ENCODE results near the gene ARHGEF17.

ARHGEF17 gene

DNA sequence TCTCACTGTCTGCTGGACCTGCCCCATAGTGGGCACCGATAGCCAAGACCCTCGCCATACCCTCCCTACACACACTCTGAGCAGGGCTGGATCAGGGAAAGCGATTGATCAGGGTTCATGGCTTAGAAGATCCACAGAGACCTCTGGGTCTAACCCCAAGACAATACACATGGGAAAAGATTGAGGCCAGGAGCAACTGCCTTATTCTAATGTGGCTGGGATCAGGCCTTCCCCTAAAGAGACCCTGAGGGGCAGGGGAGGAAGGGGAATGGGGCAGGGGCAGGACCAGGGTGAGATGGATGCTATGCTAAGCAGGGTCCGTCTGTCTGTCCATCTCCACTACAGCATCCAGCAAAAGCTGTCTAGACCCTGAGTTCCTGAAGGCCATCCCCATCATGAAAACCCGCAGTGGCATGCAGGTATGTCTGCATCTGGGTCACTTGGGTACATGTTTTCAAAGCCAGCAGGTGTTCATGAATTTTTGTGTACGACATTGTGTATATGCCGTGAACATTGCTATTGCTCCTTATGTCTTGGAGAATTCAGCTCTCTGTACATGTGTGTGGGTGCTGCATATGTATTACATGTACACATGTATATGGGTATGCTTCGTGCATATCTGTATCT lies 52.8 kb downstream of the ARHGEF17 start:
- DNase-seq = no peak
- in situ Hi-C loops (cut with HindIII; ENCODE audit: low pct_ligation_motif_present, low pct_unique_long_range_greater_than_20kb, low sequenced_read_pairs) = no loop called here

DNA sequence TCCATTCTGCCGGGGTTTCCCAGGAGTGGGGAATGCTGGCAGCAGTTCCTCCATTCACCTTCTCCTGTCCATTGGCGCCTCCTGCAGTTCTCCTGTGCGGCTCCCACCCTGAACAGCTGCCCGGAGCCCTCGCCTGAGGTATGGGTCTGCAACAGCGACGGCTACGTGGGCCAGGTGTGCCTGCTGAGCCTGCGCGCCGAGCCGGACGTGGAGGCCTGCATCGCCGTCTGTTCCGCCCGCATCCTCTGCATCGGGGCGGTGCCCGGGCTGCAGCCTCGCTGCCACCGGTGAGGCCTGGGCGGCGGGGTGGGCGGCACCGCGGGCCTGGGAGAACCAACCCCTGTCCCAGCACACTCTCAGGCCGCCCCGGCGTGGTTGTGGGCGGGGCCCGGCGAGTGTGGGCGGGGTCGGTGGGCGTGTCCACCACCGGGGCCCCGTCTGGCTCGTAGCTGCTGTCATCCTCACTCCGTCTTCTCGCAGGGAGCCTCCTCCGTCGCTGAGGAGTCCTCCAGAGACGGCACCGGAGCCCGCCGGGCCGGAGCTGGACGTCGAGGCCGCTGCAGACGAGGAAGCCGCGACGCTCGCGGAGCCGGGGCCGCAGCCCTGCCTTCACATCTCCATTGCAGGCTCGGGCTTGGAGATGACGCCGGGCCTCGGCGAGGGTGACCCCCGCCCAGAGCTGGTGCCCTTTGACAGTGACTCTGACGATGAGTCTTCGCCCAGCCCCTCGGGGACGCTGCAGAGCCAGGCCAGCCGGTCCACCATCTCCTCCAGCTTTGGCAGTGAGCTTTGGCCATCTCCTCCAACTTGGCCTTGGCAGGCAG lies 54.1 kb downstream of the ARHGEF17 start:
- in situ Hi-C loops (cut with HindIII; ENCODE audit: low pct_ligation_motif_present, low pct_unique_long_range_greater_than_20kb, low sequenced_read_pairs) = no loop called here
- no peak for DNase-seq

DNA sequence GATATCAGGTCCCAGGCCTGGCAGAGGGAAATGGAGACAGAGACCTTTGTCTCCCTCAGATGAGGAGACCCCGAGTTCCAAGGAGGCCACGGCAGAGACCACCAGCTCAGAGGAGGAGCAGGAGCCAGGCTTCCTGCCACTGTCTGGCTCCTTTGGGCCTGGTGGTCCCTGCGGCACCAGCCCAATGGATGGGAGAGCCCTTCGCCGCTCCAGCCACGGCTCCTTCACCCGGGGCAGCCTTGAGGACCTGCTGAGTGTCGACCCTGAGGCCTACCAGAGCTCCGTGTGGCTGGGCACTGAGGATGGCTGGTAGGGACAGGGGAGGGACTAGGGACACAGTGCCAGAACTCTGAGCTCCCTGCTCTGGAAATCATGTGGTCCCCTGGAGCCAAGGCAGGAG lies 55.1 kb downstream of the ARHGEF17 start:
- in situ Hi-C loops (cut with HindIII; ENCODE audit: low pct_ligation_motif_present, low pct_unique_long_range_greater_than_20kb, low sequenced_read_pairs) = no loop called here
- no peak for DNase-seq

DNA sequence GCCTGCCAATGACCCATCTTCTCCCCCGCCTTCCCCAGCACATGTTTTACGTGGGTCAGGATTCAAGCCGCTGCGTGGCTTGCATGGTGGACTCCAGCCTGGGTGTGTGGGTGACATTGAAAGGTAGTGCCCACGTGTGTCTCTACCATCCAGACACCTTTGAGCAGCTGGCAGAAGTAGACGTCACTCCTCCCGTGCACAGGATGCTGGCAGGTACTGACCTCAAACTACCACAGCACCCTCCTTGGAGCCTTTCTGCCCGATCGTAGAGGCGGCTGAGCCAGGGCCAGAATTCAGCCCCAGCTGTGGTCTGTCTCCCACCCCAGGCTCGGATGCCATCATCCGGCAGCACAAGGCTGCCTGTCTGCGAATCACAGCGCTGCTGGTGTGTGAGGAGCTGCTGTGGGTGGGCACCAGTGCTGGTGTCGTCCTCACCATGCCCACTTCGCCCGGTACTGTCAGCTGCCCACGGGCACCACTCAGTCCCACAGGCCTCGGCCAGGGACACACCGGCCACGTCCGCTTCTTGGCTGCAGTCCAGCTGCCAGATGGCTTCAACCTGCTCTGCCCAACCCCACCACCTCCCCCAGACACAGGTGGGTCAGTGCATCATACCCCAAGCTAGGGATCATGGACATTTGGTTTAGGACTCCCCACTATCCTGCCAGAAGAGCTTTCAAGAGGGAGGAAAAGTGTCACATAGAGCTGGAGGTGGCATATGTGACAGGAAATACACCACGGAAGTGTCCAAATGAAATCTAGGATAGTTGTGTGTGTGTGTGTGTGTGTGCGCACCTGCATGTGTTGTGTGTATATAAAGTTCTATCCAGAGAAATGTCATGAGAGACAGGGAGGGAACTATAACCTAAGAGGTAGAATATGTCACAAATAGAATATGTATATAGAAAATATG lies 57.5 kb downstream of the ARHGEF17 start:
- DNase-seq = no peak
- in situ Hi-C loops (cut with HindIII; ENCODE audit: low pct_ligation_motif_present, low pct_unique_long_range_greater_than_20kb, low sequenced_read_pairs) = no loop called here

DNA sequence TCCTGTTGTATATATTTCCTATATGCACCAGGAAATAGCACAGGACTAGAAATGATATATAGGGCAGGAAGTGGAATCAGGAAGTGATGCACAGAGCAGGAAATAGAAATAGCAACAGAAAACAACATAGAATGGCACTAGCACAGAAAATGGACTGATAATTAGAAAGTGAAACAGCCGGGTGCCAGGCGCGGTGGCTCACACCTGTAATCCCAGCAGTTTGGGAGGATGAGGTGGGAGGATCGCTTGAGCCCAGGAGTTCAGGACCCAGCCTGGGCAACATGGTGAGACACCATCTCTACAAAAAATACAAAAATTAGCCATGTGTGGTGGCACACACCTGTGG lies 58.2 kb downstream of the ARHGEF17 start:
- DNase-seq = no peak
- in situ Hi-C loops (cut with HindIII; ENCODE audit: low pct_ligation_motif_present, low pct_unique_long_range_greater_than_20kb, low sequenced_read_pairs) = no loop called here

DNA sequence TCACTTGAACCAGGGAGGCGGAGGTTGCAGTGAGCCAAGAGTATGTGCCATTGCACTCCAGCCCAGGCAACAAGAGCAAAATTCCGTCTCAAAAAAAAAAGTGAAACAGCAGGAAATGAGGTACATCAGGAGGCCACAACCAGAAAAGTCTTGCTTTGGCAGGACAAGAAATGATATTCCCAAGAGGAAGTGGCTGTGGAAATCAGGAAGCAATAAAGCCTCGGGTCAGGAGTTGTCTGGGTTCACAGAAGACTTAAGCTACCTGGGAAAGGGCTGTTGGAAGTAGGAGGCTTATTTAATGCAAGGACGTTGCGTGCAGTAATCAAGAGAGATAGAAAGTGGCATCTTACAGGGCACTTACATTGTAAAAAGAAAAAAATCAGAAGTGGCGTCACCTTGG lies 58.9 kb downstream of the ARHGEF17 start:
- DNase-seq = no peak
- in situ Hi-C loops (cut with HindIII; ENCODE audit: low pct_ligation_motif_present, low pct_unique_long_range_greater_than_20kb, low sequenced_read_pairs) = no loop called here

DNA sequence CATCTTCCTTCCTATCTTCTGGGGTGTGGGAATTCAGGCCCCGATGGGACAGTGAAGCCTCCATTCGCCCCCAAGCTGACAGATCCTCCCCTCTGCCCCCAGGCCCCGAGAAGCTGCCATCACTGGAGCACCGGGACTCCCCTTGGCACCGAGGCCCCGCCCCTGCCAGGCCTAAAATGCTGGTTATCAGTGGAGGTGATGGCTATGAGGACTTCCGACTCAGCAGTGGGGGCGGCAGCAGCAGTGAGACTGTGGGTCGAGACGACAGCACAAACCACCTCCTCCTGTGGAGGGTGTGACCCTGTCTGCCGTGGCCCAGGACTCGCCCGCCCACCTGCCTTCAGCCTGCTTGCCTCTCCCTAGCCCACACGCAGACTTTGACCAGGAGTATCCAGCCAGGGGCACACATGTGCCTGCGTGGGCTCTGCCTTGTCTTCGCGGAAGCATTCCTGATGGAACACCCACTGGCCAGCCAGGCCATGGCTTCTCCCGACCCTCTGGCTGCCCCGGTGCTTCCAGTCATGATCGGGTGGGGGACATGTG lies 59.5 kb downstream of the ARHGEF17 start:
- in situ Hi-C loops (cut with HindIII; ENCODE audit: low pct_ligation_motif_present, low pct_unique_long_range_greater_than_20kb, low sequenced_read_pairs) = no loop called here

DNA sequence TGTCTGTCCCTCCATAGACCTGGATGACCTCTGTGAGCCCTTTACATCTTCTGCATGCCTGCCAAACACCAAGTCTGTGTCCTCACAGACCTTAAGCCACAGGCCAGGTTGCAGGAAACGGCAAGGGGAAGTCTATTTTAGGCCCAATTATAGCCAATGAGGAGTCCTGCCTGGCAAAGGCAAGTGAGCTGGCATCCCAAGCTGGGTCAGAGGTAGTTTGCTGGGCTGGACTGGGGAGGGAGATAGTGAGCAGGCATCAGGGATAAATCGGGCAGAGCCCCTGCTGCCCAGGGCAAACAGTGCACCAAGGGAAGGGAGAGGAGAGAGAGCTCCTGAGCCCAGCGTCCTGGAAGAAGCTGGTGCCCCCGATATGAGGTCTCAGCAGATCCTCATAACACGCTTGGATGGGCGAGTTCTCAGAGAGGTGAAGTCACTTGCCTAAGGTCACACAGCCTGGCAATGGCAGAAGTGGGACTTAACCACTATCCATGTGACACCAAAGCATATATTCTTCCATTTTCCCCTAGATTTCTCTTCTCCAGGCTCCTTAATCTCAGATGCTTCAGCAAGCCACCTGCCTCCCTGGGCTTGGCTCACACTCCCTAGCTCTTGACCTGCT lies 64.4 kb downstream of the ARHGEF17 start:
- in situ Hi-C loops (cut with HindIII; ENCODE audit: low pct_ligation_motif_present, low pct_unique_long_range_greater_than_20kb, low sequenced_read_pairs) = no loop called here
- DNase-seq = peak; percentile 55

More for the DNA sequence above, 59.5 kb downstream of the ARHGEF17 start:
- DNase-seq = no peak

- no peak for DNase-seq
- in situ Hi-C loops (cut with HindIII; ENCODE audit: low pct_ligation_motif_present, low pct_unique_long_range_greater_than_20kb, low sequenced_read_pairs) = no loop called here
These were observed 66.1 kb downstream of the ARHGEF17 start for GRCh38 chr11:73374151-73374550.

DNA sequence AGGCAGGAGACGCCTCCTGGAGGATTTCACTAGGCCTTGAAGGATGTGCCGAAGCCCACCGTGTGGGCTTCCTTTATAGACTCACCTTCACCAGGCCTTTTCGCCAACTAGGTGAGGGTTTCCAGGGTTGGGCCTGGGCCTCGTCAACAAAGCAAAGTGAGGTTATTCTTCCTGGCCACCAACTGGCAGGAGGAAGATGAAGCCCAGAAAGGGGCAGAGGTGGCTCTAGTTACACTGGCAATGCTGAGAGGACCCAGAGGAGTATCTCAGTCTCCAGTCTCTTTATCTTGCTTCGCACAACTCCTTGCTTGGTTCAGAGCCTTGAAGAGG lies 67.7 kb downstream of the ARHGEF17 start:
- no peak for DNase-seq
- in situ Hi-C loops (cut with HindIII; ENCODE audit: low pct_ligation_motif_present, low pct_unique_long_range_greater_than_20kb, low sequenced_read_pairs) = no loop called here

GRCh38 chr11:73376160-73376802 lies 68.2 kb downstream of the ARHGEF17 start, which contains the start of gene RELT:
TSS of gene RELT (plus strand) at chr11:73376399. CDS start at chr11:73389137, 12,738 bp downstream.
- in situ Hi-C loops (cut with HindIII; ENCODE audit: low pct_ligation_motif_present, low pct_unique_long_range_greater_than_20kb, low sequenced_read_pairs) = no loop called here
- DNase-seq = peak; percentile 88

GRCh38 chr11:73376803-73377629 lies 68.9 kb downstream of the ARHGEF17 start:
- DNase-seq = peak; percentile 56

DNA sequence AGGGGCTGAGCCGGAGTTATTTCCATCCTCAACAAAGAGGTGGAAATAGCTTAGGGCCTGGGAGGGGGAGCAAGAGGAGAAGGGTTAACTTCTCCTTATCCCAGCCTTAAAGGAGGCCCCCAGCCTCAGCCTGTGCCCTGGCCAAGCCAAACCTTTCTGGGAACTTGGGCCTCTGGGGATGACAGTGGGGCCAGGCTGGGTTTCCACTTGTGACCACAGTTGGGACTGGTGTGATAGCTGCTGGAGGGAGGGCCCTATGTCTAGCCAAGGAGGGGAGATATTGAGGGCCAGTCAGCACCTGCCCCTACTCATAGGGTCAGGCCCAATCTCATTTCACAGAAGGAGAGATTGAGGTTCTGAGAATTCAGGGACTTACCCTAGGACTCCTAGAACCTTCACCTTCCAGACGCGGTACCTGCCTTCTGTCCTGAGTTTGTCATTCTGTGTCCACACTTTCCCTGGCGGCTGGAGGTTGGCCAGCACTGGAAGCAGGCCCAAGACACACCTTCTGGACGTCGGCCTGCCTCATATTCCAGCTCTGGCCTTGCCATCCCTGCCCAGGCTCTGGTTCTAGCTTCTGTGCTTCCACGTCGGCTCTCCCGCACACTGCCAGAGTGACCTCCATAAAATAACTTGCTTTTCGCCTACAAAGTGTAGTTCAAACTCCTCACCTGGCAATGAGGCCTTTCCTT lies 71.3 kb downstream of the ARHGEF17 start:
- in situ Hi-C loops (cut with HindIII; ENCODE audit: low pct_ligation_motif_present, low pct_unique_long_range_greater_than_20kb, low sequenced_read_pairs) = no loop called here

More at GRCh38 chr11:73376803-73377629, 68.9 kb downstream of the ARHGEF17 start:
- in situ Hi-C loops (cut with HindIII; ENCODE audit: low pct_ligation_motif_present, low pct_unique_long_range_greater_than_20kb, low sequenced_read_pairs) = no loop called here

GRCh38 chr11:73380331-73380730 lies 72.3 kb downstream of the ARHGEF17 start:
- DNase-seq = no peak
- in situ Hi-C loops (cut with HindIII; ENCODE audit: low pct_ligation_motif_present, low pct_unique_long_range_greater_than_20kb, low sequenced_read_pairs) = no loop called here

More for the DNA sequence above, 71.3 kb downstream of the ARHGEF17 start:
- no peak for DNase-seq

- in situ Hi-C loops (cut with HindIII; ENCODE audit: low pct_ligation_motif_present, low pct_unique_long_range_greater_than_20kb, low sequenced_read_pairs) = no loop called here
These were observed 72.9 kb downstream of the ARHGEF17 start for GRCh38 chr11:73380897-73381410.

DNA sequence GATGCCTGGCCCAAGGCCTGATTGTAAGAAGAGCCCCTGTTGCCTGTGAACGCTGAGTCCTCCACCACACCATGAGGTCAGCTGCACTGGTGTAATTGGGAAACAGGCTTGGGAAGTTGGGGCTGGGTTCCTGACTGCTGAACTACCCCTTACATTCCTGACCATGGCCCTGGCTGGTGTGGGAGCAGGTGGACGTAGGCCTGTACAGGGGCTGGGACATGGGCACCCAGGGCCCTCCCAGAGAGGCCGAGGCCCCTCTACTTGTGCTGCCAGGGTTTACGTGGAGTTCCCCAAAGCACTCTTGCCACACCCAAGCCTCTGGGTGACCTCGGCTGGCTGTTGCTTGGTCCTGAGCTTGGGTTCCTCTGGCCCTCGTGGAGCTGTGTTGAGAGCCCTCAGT lies 73.5 kb downstream of the ARHGEF17 start:
- DNase-seq = no peak
- in situ Hi-C loops (cut with HindIII; ENCODE audit: low pct_ligation_motif_present, low pct_unique_long_range_greater_than_20kb, low sequenced_read_pairs) = no loop called here

More at GRCh38 chr11:73380897-73381410, 72.9 kb downstream of the ARHGEF17 start:
- DNase-seq = no peak
